ENCODE measurements around the gene LRPPRC.

The LRPPRC gene

GRCh38 chr2:44040365-44040764 is 44.6 kb upstream of the LRPPRC start:
- no peaks in the 10 kb centered on the region for H3K9me2 ChIP-seq (replicated peaks; ENCODE audit: insufficient read depth, low read length)
- no peaks in the 10 kb centered on the region for H3K79me2 ChIP-seq (ENCODE audit: insufficient read depth, low read length)
- H3K36me3 ChIP-seq (ENCODE audit: low read length): no peaks in the 10 kb centered on the region
- no peak overlapping the region for H3K27ac ChIP-seq (ENCODE audit: low read depth, low read length)
- no peak overlapping the region for H3K4me2 ChIP-seq (ENCODE audit: low read depth, low read length, poor library complexity, severe bottlenecking)
- H3K9me3 ChIP-seq (ENCODE audit: insufficient read depth, low read length): no peaks in the 10 kb centered on the region
- no peaks in the 10 kb centered on the region for H3K27me3 ChIP-seq (ENCODE audit: low read length)
- no peak overlapping the region for H3K4me3 ChIP-seq (ENCODE audit: insufficient read depth, low read length, poor library complexity, severe bottlenecking)
- no peak overlapping the region for H2AFZ ChIP-seq (ENCODE audit: low read depth, low read length, severe bottlenecking)
- no peaks in the 10 kb centered on the region for H3F3A ChIP-seq (ENCODE audit: insufficient read depth)
- TF ChIP-seq CTCF (IDR thresholded peaks at IDR 0.05; ENCODE audit: insufficient read depth, low read length, poor library complexity, severe bottlenecking) (no peak), EZH2phosphoT487 (conservative IDR thresholded peaks at IDR 0.05; ENCODE audit: low read length) (no peak)
- H4K20me1 ChIP-seq (ENCODE audit: low read depth, low read length): no peaks in the 10 kb centered on the region
- H3K9ac ChIP-seq (ENCODE audit: low read length): no peak overlapping the region

- TF ChIP-seq EZH2phosphoT487 (conservative IDR thresholded peaks at IDR 0.05; ENCODE audit: low read length) (no peak), CTCF (IDR thresholded peaks at IDR 0.05; ENCODE audit: insufficient read depth, low read length, poor library complexity, severe bottlenecking) (no peak)
- no peak overlapping the region for H3K27ac ChIP-seq (ENCODE audit: low read depth, low read length)
- no peaks in the 10 kb centered on the region for H3F3A ChIP-seq (ENCODE audit: insufficient read depth)
- no peaks in the 10 kb centered on the region for H3K9me2 ChIP-seq (replicated peaks; ENCODE audit: insufficient read depth, low read length)
- H3K9ac ChIP-seq (ENCODE audit: low read length): no peak overlapping the region
- H3K79me2 ChIP-seq (ENCODE audit: insufficient read depth, low read length): no peaks in the 10 kb centered on the region
- no peaks in the 10 kb centered on the region for H3K36me3 ChIP-seq (ENCODE audit: low read length)
- H4K20me1 ChIP-seq (ENCODE audit: low read depth, low read length): no peaks in the 10 kb centered on the region
- no peaks in the 10 kb centered on the region for H3K9me3 ChIP-seq (ENCODE audit: insufficient read depth, low read length)
- no peaks in the 10 kb centered on the region for H3K27me3 ChIP-seq (ENCODE audit: low read length)
- no peak overlapping the region for H3K4me3 ChIP-seq (ENCODE audit: insufficient read depth, low read length, poor library complexity, severe bottlenecking)
- no peak overlapping the region for H3K4me2 ChIP-seq (ENCODE audit: low read depth, low read length, poor library complexity, severe bottlenecking)
- H2AFZ ChIP-seq (ENCODE audit: low read depth, low read length, severe bottlenecking): no peak overlapping the region
Observed at GRCh38 chr2:44038277-44038676, 42.5 kb upstream of the LRPPRC start.

GRCh38 chr2:44037221-44037620 is 41.4 kb upstream of the LRPPRC start:
- no peaks in the 10 kb centered on the region for H3K9me3 ChIP-seq (ENCODE audit: insufficient read depth, low read length)
- H3K4me3 ChIP-seq (ENCODE audit: insufficient read depth, low read length, poor library complexity, severe bottlenecking): no peak overlapping the region
- H3K27me3 ChIP-seq (ENCODE audit: low read length): no peaks in the 10 kb centered on the region
- no peak overlapping the region for H3K9ac ChIP-seq (ENCODE audit: low read length)
- TF ChIP-seq CTCF (IDR thresholded peaks at IDR 0.05; ENCODE audit: insufficient read depth, low read length, poor library complexity, severe bottlenecking) (no peak), EZH2phosphoT487 (conservative IDR thresholded peaks at IDR 0.05; ENCODE audit: low read length) (no peak)
- no peaks in the 10 kb centered on the region for H3K36me3 ChIP-seq (ENCODE audit: low read length)
- H3K4me2 ChIP-seq (ENCODE audit: low read depth, low read length, poor library complexity, severe bottlenecking): no peak overlapping the region
- H2AFZ ChIP-seq (ENCODE audit: low read depth, low read length, severe bottlenecking): no peak overlapping the region
- H3K79me2 ChIP-seq (ENCODE audit: insufficient read depth, low read length): no peaks in the 10 kb centered on the region
- no peaks in the 10 kb centered on the region for H3K9me2 ChIP-seq (replicated peaks; ENCODE audit: insufficient read depth, low read length)
- H4K20me1 ChIP-seq (ENCODE audit: low read depth, low read length): no peaks in the 10 kb centered on the region
- H3K27ac ChIP-seq (ENCODE audit: low read depth, low read length): no peak overlapping the region
- H3F3A ChIP-seq (ENCODE audit: insufficient read depth): no peaks in the 10 kb centered on the region
